Neural cell (in vitro differentiated cells): ENCODE measurements around the gene SND1. TPM values are rescaled to one million over a fixed set of nuclear protein-coding genes. Genes with fewer than 3 reads are reported as not detected.

Source experiments
- H2AFZ ChIP-seq: fragments of 200-600, 300-800 bp; sonication (generic), shearing (Covaris generic); 2 replicates; pipeline ENCODE4 v1.6.0; 2014; ENCODE audit warnings: low read depth, mild to moderate bottlenecking, antibody characterized with exemption, low read length, moderate library complexity
- H3F3A ChIP-seq: fragments of 200-600 bp; shearing (Covaris generic); 2 replicates; pipeline ENCODE4 v1.6.1; 2016; ENCODE audit warnings: mild to moderate bottlenecking, moderate library complexity, mixed read lengths, antibody characterized with exemption, low read length; ENCODE audit not compliant: insufficient read depth, poor library complexity, severe bottlenecking
- H3K27ac ChIP-seq: fragments of 200-600, 300-800 bp; sonication (generic), shearing (Covaris generic); 2 replicates; pipeline ENCODE4 v1.5.1; 2014; ENCODE audit warnings: mild to moderate bottlenecking, low read length, moderate library complexity
- H3K27me3 ChIP-seq: fragments of 300-800, 200-600 bp; sonication (generic), shearing (Covaris generic); 2 replicates; pipeline ENCODE4 v1.6.0; 2014; ENCODE audit warnings: mild to moderate bottlenecking, low read depth, low read length, moderate library complexity; ENCODE audit not compliant: insufficient read depth
- H3K36me3 ChIP-seq: fragments of 300-800, 200-600 bp; sonication (generic), shearing (Covaris generic); 2 replicates; pipeline ENCODE4 v1.5.1; 2014; ENCODE audit warnings: mild to moderate bottlenecking, antibody characterized with exemption, low read length, moderate library complexity; ENCODE audit not compliant: insufficient read depth
- H3K4me2 ChIP-seq: fragments of 300-800, 200-600 bp; sonication (generic), shearing (Covaris generic); 2 replicates; pipeline ENCODE4 v1.6.0; 2014; ENCODE audit warnings: mild to moderate bottlenecking, low read length
- H3K4me3 ChIP-seq: fragments of 300-800, 200-600 bp; sonication (generic), shearing (Covaris generic); 2 replicates; pipeline ENCODE4 v1.5.1; 2014; ENCODE audit warnings: mild to moderate bottlenecking, low read length, moderate library complexity
- H3K79me2 ChIP-seq: fragments of 200-600 bp; shearing (Covaris generic); replicated peaks from 2 replicates; pipeline ENCODE4 v1.6.0; 2014; ENCODE audit warnings: mild to moderate bottlenecking, low read length, moderate library complexity; ENCODE audit not compliant: insufficient read depth
- H3K9ac ChIP-seq: fragments of 300-800, 200-600 bp; sonication (generic), shearing (Covaris generic); 2 replicates; pipeline ENCODE4 v1.6.1; 2016; ENCODE audit warnings: mild to moderate bottlenecking, low read length, mixed read lengths
- H3K9me2 ChIP-seq: fragments of 200-600 bp; shearing (Covaris generic); 2 replicates; pipeline ENCODE4 v1.6.1; 2016; ENCODE audit warnings: mild to moderate bottlenecking, low read length, mixed read lengths; ENCODE audit not compliant: insufficient read depth
- H3K9me3 ChIP-seq: fragments of 200-600, 300-800 bp; sonication (generic), shearing (Covaris generic); 2 replicates; pipeline ENCODE4 v1.6.1; 2016; ENCODE audit warnings: mild to moderate bottlenecking, mixed run types, low read length, moderate library complexity, mixed read lengths
- H4K20me1 ChIP-seq: fragments of 200-600 bp; shearing (Covaris generic); 2 replicates; pipeline ENCODE4 v1.6.1; 2016; ENCODE audit warnings: mild to moderate bottlenecking, mixed run types; ENCODE audit not compliant: insufficient read depth
- CTCF ChIP-seq: fragments of 450-650 bp; IDR thresholded peaks from 2 replicates; pipeline ENCODE4 v1.5.1; 2014; ENCODE audit warnings: antibody characterized with exemption, mild to moderate bottlenecking, moderate library complexity; ENCODE audit not compliant: poor library complexity, severe bottlenecking
- EZH2 ChIP-seq: fragments of 200-600, 300-800 bp; shearing (Covaris generic), sonication (generic); IDR thresholded peaks from 2 replicates; pipeline ENCODE4 v1.6.1; 2014; ENCODE audit warnings: antibody characterized with exemption, low read length, borderline replicate concordance, mild to moderate bottlenecking; ENCODE audit not compliant: insufficient read depth, poor library complexity, severe bottlenecking
- MXI1 ChIP-seq: fragments of 450-650 bp; conservative IDR thresholded peaks from 2 replicates; pipeline ENCODE4 v1.6.1; 2014; ENCODE audit warnings: antibody characterized with exemption, mild to moderate bottlenecking; ENCODE audit not compliant: poor library complexity, severe bottlenecking
- POLR2AphosphoS5 ChIP-seq: IDR thresholded peaks from 2 replicates; pipeline ENCODE4 v1.6.1; 2012
- TAF1 ChIP-seq: IDR thresholded peaks from 2 replicates; pipeline ENCODE4 v1.6.1; 2012; ENCODE audit warnings: low read depth
- polyA plus RNA-seq: library from polyadenylated mRNA; depleted of rRNA; stranded (reverse); fragments of >200 nt; gene quantifications from 2 replicates; pipeline ENCODE4 v1.2.3, GENCODE V29; 2014

Gene SND1
- polyA plus RNA-seq, 1 donor from 2014 or later = 37.4 TPM

GRCh38 chr7:128017460-128017859 lies 365.5 kb downstream of the SND1 start:
- H3K4me3 ChIP-seq = no peak overlapping the region
- no peak for TF ChIP-seq CTCF
- TF ChIP-seq POLR2AphosphoS5 = no peak
- H3K9me3 ChIP-seq = no peaks in the 10 kb centered on the region
- H3K27me3 ChIP-seq = no peaks in the 10 kb centered on the region
- H3K27ac ChIP-seq = no peak overlapping the region
- H3K79me2 ChIP-seq = peaks cover 12% of the 10 kb centered on the region
- no peaks in the 10 kb centered on the region for H3F3A ChIP-seq
- H3K9ac ChIP-seq = no peak overlapping the region
- H2AFZ ChIP-seq = no peak overlapping the region
- no peaks in the 10 kb centered on the region for H4K20me1 ChIP-seq
- H3K36me3 ChIP-seq = no peaks in the 10 kb centered on the region
- H3K9me2 ChIP-seq = no peaks in the 10 kb centered on the region
- H3K4me2 ChIP-seq = no peak overlapping the region

- H3K4me3 ChIP-seq = no peak overlapping the region
- no peak overlapping the region for H3K4me2 ChIP-seq
- no peak overlapping the region for H3K27ac ChIP-seq
- H4K20me1 ChIP-seq = no peaks in the 10 kb centered on the region
- no peaks in the 10 kb centered on the region for H3K9me2 ChIP-seq
- H3K27me3 ChIP-seq = no peaks in the 10 kb centered on the region
- no peaks in the 10 kb centered on the region for H3F3A ChIP-seq
- TF ChIP-seq POLR2AphosphoS5 = no peak
- no peak for TF ChIP-seq EZH2
- peaks cover 18% of the 10 kb centered on the region for H3K79me2 ChIP-seq
- H3K9ac ChIP-seq = no peak overlapping the region
- no peaks in the 10 kb centered on the region for H3K9me3 ChIP-seq
- H2AFZ ChIP-seq = no peak overlapping the region
- no peaks in the 10 kb centered on the region for H3K36me3 ChIP-seq
These were observed 366.2 kb downstream of the SND1 start for GRCh38 chr7:128017862-128018845.

DNA sequence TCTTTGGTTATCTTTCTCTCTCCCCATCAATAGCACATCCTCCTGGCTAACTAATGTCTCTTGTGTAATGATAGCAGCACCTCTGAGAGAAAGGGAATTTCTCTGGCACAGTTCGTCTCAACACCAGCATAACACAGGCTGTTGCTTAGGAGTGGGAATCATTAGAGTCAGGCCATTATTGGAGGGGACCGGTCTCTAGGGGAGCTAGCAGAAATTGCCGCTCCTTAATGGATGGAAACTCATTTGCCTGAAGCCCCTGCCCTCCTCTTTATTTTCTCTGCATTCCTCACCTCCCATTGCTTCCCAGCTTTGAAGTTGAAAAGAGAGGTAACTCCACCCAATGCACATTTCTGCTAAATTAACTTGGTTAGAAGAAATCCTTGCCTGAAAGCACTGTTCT lies 367.3 kb downstream of the SND1 start:
- no peaks in the 10 kb centered on the region for H3F3A ChIP-seq
- no peaks in the 10 kb centered on the region for H3K9me2 ChIP-seq
- no peak overlapping the region for H3K4me3 ChIP-seq
- no peaks in the 10 kb centered on the region for H3K36me3 ChIP-seq
- H2AFZ ChIP-seq = no peak overlapping the region
- peaks cover 22% of the 10 kb centered on the region for H3K79me2 ChIP-seq
- H3K4me2 ChIP-seq = no peak overlapping the region
- H3K9ac ChIP-seq = no peak overlapping the region
- TF ChIP-seq MXI1 = no peak
- no peak overlapping the region for H3K27ac ChIP-seq
- H3K27me3 ChIP-seq = no peaks in the 10 kb centered on the region
- H4K20me1 ChIP-seq = no peaks in the 10 kb centered on the region
- no peaks in the 10 kb centered on the region for H3K9me3 ChIP-seq

DNA sequence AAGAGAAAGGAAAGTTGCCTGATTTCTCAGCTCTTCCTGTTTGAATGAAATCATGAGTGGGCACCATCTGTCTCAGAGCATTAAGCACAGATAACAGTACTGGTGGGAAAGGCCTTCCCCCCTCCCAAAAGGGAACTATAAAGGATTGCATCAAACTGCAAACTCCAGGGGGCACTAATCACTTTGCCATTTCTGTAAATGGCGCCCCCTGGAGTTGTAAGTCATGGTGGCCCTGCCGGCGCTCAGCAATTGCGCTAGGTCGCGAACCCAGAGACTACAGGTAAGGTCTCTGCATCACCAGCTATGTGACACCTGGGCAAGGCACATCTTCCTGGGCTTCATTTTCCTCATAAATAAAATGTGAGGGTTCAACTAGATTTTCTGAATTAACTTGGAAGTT lies 368.2 kb downstream of the SND1 start:
- H3K79me2 ChIP-seq = peaks cover 31% of the 10 kb centered on the region
- H4K20me1 ChIP-seq = no peaks in the 10 kb centered on the region
- H3F3A ChIP-seq = no peaks in the 10 kb centered on the region
- H2AFZ ChIP-seq = no peak overlapping the region
- H3K9ac ChIP-seq = no peak overlapping the region
- no peak overlapping the region for H3K27ac ChIP-seq
- H3K27me3 ChIP-seq = no peaks in the 10 kb centered on the region
- no peaks in the 10 kb centered on the region for H3K9me3 ChIP-seq
- TF ChIP-seq CTCF (peak; percentile 27), TAF1 (no peak)
- H3K36me3 ChIP-seq = no peaks in the 10 kb centered on the region
- no peak overlapping the region for H3K4me2 ChIP-seq
- H3K9me2 ChIP-seq = no peaks in the 10 kb centered on the region
- no peak overlapping the region for H3K4me3 ChIP-seq
